Suprapubic skin (tissue), 4 donors: ENCODE measurements around the gene ADGRG1. TPM values are rescaled to one million over a fixed set of nuclear protein-coding genes. Genes with fewer than 3 reads are reported as not detected.

ENCODE experiments used
- DNase-seq, 2 donors: peaks; one replicate each; pipeline ENCODE4 v3.0.0-alpha.2; 2019; ENCODE audit warnings: low spot score in 2 of 2
- H3K27ac ChIP-seq: fragments of 200-600 bp; sonication (generic); one replicate; pipeline ENCODE4 v1.5.1; 2019
- H3K27me3 ChIP-seq: fragments of 200-600 bp; sonication (generic); one replicate; pipeline ENCODE4 v1.5.1; 2019
- H3K36me3 ChIP-seq: fragments of 200-600 bp; sonication (generic); one replicate; pipeline ENCODE4 v1.5.1; 2019
- H3K4me1 ChIP-seq: fragments of 200-600 bp; sonication (generic); one replicate; pipeline ENCODE4 v1.5.1; 2019
- H3K4me3 ChIP-seq: fragments of 200-600 bp; sonication (generic); one replicate; pipeline ENCODE4 v1.5.1; 2019; ENCODE audit warnings: mild to moderate bottlenecking
- H3K9me3 ChIP-seq: fragments of 200-600 bp; sonication (generic); one replicate; pipeline ENCODE4 v1.5.1; 2019
- EP300 ChIP-seq: sonication (generic); formaldehyde crosslinking; IDR thresholded peaks from one replicate; pipeline ENCODE4 v1.6.1; 2017; ENCODE audit warnings: antibody characterized with exemption
- POLR2A ChIP-seq, 2 donors: fragments of 450-650 bp; IDR thresholded peaks; one replicate each; pipeline ENCODE4 v1.6.1; 2017; ENCODE audit warnings: antibody characterized with exemption in 2 of 2, mild to moderate bottlenecking in 2 of 2, moderate library complexity in 2 of 2
- POLR2AphosphoS5 ChIP-seq, 3 donors: sonication (generic); formaldehyde crosslinking; IDR thresholded peaks; one replicate each; pipeline ENCODE4 v1.6.1; 2017; ENCODE audit warnings: antibody characterized with exemption in 3 of 3
- WGBS: methylation state at CpG from one replicate; pipeline ENCODE4 v1.1.5; 2018; 5-methylcytosine and 5-hydroxymethylcytosine counted together
- total RNA-seq, 4 donors: library from RNA; depleted of rRNA; stranded (reverse); fragments of >200 nt; gene quantifications; one replicate each; pipeline ENCODE4 v1.1.0, GENCODE V29; 2016
- TF ChIP-seq, protein P1 (sequence below), 2 donors: fragments of 200-600 bp in 1 of 2; fragments of 450-650 bp in 1 of 2; sonication (generic) in 1 of 2; IDR thresholded peaks; one replicate each; pipeline ENCODE4 v1.5.1; 2016 to 2019; ENCODE audit warnings: antibody characterized with exemption in 2 of 2, mild to moderate bottlenecking in 1 of 2, moderate library complexity in 1 of 2

The ADGRG1 gene
- total RNA-seq, 4 donors from 2014 or later = 107 to 202 (median 139) TPM

DNA sequence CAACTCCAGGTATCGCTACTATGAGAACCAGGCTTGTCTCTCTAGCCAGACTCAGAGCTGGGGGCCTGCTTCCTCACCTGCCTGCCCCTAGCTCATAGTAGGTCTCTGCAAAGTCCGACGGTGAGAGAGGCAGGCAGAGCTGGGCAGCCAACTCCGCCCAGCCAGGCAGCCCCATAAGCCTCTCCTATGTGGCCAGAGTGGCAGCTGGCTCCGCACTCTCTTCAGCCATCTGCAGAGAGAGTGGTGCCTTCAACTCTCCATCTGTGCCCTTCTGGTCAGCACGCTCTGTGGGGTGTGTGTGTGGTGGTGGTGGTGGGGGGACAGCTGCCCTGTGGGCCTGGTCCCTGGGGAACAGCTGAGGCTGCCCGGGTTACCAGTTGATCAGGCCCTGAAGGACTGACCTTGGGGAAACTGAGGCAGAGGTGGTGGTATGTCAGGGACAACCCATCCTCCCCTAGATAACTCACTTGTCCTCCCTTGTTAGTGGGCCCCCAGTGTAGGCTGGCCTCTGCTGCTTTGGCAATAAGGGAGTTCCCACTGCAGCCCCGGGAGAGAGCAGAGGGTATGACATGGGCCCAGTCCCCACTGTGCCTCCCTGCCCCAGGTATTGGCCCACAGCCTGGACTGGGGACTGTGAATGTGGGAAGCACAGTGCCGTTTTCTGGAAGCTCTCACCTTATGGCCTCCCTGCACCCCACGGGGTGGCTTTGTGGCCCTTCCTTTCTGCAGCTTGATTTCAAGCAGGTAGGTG lies 1.8 kb upstream of the ADGRG1 start:
- Histone ChIP-seq H3K4me3 (no peak overlapping the region), H3K9me3 (no peaks in the 10 kb centered on the region), H3K27ac (peak overlapping the region; percentile 78), H3K4me1 (peaks cover 80% of the 10 kb centered on the region), H3K27me3 (peaks cover 7% of the 10 kb centered on the region), H3K36me3 (no peaks in the 10 kb centered on the region)
- DNase-seq = no peak
- 81% methylated on average over 9 of the region's 10 CpGs for WGBS
- TF ChIP-seq POLR2AphosphoS5 (IDR thresholded peaks at IDR 0.05) (no peak), EP300 (no peak), POLR2A (IDR thresholded peaks at IDR 0.05) (no peak)
- TF ChIP-seq, protein P1, sequence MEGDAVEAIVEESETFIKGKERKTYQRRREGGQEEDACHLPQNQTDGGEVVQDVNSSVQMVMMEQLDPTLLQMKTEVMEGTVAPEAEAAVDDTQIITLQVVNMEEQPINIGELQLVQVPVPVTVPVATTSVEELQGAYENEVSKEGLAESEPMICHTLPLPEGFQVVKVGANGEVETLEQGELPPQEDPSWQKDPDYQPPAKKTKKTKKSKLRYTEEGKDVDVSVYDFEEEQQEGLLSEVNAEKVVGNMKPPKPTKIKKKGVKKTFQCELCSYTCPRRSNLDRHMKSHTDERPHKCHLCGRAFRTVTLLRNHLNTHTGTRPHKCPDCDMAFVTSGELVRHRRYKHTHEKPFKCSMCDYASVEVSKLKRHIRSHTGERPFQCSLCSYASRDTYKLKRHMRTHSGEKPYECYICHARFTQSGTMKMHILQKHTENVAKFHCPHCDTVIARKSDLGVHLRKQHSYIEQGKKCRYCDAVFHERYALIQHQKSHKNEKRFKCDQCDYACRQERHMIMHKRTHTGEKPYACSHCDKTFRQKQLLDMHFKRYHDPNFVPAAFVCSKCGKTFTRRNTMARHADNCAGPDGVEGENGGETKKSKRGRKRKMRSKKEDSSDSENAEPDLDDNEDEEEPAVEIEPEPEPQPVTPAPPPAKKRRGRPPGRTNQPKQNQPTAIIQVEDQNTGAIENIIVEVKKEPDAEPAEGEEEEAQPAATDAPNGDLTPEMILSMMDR (IDR thresholded peaks at IDR 0.05) = no peak

DNA sequence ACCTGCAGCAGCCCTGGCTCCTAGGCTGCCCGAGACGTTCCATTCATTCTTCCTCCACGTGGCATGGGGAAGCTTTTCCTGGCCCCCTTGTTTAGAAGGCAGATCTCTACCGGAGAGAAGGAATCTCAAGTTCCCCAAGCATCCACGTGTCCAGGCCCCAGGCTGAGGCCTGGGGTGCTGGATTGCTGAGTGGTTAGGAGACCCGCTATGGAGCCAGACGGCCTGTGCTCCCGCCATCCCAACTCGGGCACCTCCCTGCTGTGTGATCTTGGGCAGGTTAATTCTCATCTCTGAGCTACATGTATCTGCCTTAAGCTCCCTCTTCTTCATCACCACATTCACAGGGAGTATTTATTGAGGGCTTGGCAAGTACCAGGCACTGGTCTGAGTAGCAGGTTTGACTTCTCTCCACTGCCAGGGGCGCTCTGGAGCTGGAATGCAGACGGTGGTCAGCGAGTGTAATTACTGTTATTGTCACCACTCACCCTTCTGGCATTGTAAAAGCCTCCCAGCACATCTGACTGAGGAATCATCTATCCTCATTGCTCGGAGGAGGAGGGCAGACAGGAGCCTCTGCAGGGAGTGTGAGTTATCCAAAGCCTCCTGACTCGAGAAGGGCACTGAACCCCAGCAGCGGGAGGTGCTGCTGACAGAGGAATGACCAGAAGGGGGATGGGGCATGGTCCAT lies 1.1 kb upstream of the ADGRG1 start:
- no peaks in the 10 kb centered on the region for H3K9me3 ChIP-seq
- no peaks in the 10 kb centered on the region for H3K36me3 ChIP-seq
- DNase-seq = no peak
- TF ChIP-seq, protein P1 (IDR thresholded peaks at IDR 0.05) = no peak
- H3K4me3 ChIP-seq = no peak overlapping the region
- peaks cover 78% of the 10 kb centered on the region for H3K4me1 ChIP-seq
- WGBS = 62% methylated on average over 8 of the region's 15 CpGs
- peaks cover 7% of the 10 kb centered on the region for H3K27me3 ChIP-seq
- H3K27ac ChIP-seq = peak overlapping the region; percentile 78

DNA sequence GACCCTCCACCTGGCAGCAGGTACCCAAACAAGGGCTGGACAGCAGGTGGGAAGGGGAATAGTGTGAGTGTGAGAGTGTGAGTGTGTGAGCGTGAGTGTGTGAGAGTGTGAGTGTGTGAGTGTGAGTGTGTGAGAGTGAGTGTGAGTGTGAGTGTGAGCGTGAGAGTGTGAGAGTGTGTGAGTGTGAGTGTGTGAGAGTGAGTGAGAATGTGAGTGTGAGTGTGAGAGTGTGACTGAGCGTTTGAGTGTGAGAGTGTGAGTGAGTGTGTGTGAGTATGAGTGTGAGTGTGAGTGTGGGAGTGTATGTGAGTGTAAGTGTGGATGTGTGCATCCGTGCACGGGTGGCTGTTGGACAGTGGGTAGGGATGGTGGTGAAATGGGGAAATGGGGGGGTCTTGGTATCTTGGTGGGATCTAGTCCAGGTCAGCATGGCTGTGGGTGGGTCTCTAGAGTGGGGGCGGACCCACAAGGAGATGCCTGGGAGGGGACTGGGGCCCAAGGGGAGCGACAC lies 408 bp downstream of the ADGRG1 start:
- Histone ChIP-seq H3K4me3 (peak overlapping the region; percentile 38), H3K36me3 (no peaks in the 10 kb centered on the region), H3K27me3 (peaks cover 7% of the 10 kb centered on the region), H3K4me1 (peaks cover 74% of the 10 kb centered on the region), H3K9me3 (no peaks in the 10 kb centered on the region), H3K27ac (peak overlapping the region; percentile 62)
- no peak for DNase-seq
- WGBS = 48% methylated on average over 6 of the region's 7 CpGs
- TF ChIP-seq POLR2A (IDR thresholded peaks at IDR 0.05) (no peak), POLR2AphosphoS5 (IDR thresholded peaks at IDR 0.05) (no peak), EP300 (no peak)
- TF ChIP-seq, protein P1 (IDR thresholded peaks at IDR 0.05) = no peak

DNA sequence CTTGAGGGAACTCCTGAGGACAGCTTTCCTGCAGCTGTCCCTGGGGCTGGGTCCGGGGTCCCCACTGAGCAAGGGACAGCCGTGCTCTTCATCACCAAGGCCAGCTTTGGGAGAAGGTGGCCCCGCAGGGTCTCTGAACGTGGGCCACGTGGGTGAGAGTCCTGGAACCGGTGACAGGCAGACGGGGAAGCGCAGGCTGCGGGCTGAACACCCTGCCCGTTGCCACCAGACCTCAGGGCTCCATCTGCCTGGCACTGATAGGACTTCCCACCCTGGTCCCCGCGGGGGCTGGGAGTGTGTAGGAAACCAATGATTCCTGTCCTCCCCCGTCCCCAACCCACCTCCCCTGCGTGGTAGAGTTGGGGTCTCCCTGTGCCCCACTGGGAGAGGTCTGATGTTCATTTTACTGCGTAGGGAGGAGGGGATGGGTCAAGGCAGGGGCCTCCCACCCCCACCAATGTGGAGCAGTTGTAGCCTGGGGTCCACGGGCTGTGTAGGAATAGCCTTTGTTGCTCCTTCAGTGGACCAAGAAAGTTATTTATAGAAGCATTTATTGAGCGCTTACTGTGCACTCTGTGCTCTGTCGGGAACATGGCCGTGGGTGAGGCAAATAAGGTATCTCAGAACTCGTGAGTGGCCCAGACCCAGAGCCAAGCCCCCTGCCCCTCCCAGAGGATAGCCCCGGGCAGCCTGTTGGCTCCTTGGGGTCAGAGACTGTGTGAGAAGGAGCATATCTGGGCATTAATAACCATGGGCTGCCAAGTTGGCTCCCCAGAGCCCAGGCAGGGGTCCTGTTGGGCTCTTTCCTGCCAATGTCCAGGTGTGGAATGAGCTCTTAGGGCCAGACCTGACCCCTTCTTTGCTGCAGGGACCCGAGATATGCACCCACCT lies 1.3 kb downstream of the ADGRG1 start:
- H3K27me3 ChIP-seq = peaks cover 7% of the 10 kb centered on the region
- no peaks in the 10 kb centered on the region for H3K36me3 ChIP-seq
- WGBS = 53% methylated on average over 5 of the region's 22 CpGs
- H3K4me3 ChIP-seq = peak overlapping the region; percentile 38
- H3K4me1 ChIP-seq = peaks cover 74% of the 10 kb centered on the region
- H3K27ac ChIP-seq = peak overlapping the region; percentile 62
- no peaks in the 10 kb centered on the region for H3K9me3 ChIP-seq
- TF ChIP-seq POLR2A (IDR thresholded peaks at IDR 0.05) = no peak
- TF ChIP-seq EP300 = no peak
- TF ChIP-seq, protein P1 (IDR thresholded peaks at IDR 0.05) = no peak
- TF ChIP-seq POLR2AphosphoS5 (IDR thresholded peaks at IDR 0.05) = no peak
- no peak for DNase-seq
